IMR-90 (cell line): ENCODE measurements around the gene OGFOD1. TPM values are rescaled to one million over a fixed set of nuclear protein-coding genes. Genes with fewer than 3 reads are reported as not detected.

ENCODE experiments used
- ATAC-seq: fragments of 200-7000 bp; cut with Tn5 transposase; 2 replicates; pipeline ENCODE4 v1.9.1; 2020; ENCODE audit warnings: low read depth, mild to moderate bottlenecking, moderate library complexity
- BruUV-seq: library from RNA; stranded (reverse); fragments of 400-500 nt; replicated peaks from 2 replicates; lab custom pipeline; 2021; lab: Mats Ljungman, UMichigan
- CTCF ChIA-PET: fragments of 300-600 bp; formaldehyde crosslinking; extraction: SDS; loops from one replicate; lab custom pipeline; 2021; ENCODE audit warnings: antibody characterized with exemption; lab: Yijun Ruan, JAX
- POLR2A ChIA-PET: fragments of 300-600 bp; sonication (Branson Sonifier 250); formaldehyde crosslinking; loops from one replicate; lab custom pipeline; 2022; ENCODE audit warnings: antibody characterized with exemption; ENCODE audit not compliant: unreplicated experiment; lab: Charles Lee
- DNase-seq: peaks from one replicate; pipeline ENCODE4 v3.0.0; 2013
- H2AFZ ChIP-seq: replicated peaks from 2 replicates; pipeline ENCODE3; 2013; ENCODE audit warnings: low read length, mild to moderate bottlenecking; ENCODE audit not compliant: poor library complexity
- H2AK5ac ChIP-seq: 2 replicates; pipeline ENCODE4 v1.6.1; 2013; ENCODE audit warnings: low read depth, low read length, inconsistent platforms
- H2AK9ac ChIP-seq: replicated peaks from 2 replicates; pipeline ENCODE3; 2013; ENCODE audit warnings: mild to moderate bottlenecking, low read depth, low read length, moderate library complexity; ENCODE audit not compliant: poor library complexity
- H2BK120ac ChIP-seq: 2 replicates; pipeline ENCODE4 v1.6.1; 2013; ENCODE audit warnings: low read depth, low read length, inconsistent platforms
- H2BK15ac ChIP-seq: 3 replicates; pipeline ENCODE4 v1.6.1; 2013; ENCODE audit warnings: low read depth, low read length, inconsistent platforms
- H2BK20ac ChIP-seq: 2 replicates; pipeline ENCODE4 v1.6.1; 2013; ENCODE audit warnings: low read depth, mild to moderate bottlenecking, inconsistent platforms, low read length, moderate library complexity
- H2BK5ac ChIP-seq: 2 replicates; pipeline ENCODE4 v1.6.1; 2013; ENCODE audit warnings: mild to moderate bottlenecking, low read depth, low read length, inconsistent platforms; ENCODE audit not compliant: poor library complexity, severe bottlenecking
- H3K14ac ChIP-seq: replicated peaks from 2 replicates; pipeline ENCODE4 v1.6.1; 2013; ENCODE audit warnings: low read depth, low read length, inconsistent platforms
- H3K18ac ChIP-seq: 2 replicates; pipeline ENCODE4 v1.6.1; 2013; ENCODE audit warnings: low read depth, low read length, control low read depth
- H3K23ac ChIP-seq: 2 replicates; pipeline ENCODE4 v1.6.1; 2013; ENCODE audit warnings: low read depth, low read length, inconsistent platforms
- H3K27ac ChIP-seq: 2 replicates; pipeline ENCODE4 v1.5.1; 2013; ENCODE audit warnings: mild to moderate bottlenecking, control low read depth, low read length; ENCODE audit not compliant: insufficient read depth
- H3K27me3 ChIP-seq: 2 replicates; pipeline ENCODE4 v1.6.1; 2013; ENCODE audit warnings: low read length; ENCODE audit not compliant: control insufficient read depth, insufficient read depth
- H3K36me3 ChIP-seq: 2 replicates; pipeline ENCODE4 v1.6.1; 2013; ENCODE audit warnings: low read length, mixed read lengths; ENCODE audit not compliant: control insufficient read depth, insufficient read depth
- H3K4ac ChIP-seq: 2 replicates; pipeline ENCODE4 v1.6.1; 2013; ENCODE audit warnings: low read depth, low read length, inconsistent platforms
- H3K4me1 ChIP-seq: 2 replicates; pipeline ENCODE4 v1.6.1; 2013; ENCODE audit warnings: low read length, mixed read lengths; ENCODE audit not compliant: control insufficient read depth, insufficient read depth
- H3K4me2 ChIP-seq: 2 replicates; pipeline ENCODE4 v1.6.1; 2013; ENCODE audit warnings: low read depth, mild to moderate bottlenecking, control low read depth, low read length, moderate library complexity
- H3K4me3 ChIP-seq: 2 replicates; pipeline ENCODE4 v1.5.1; 2013; ENCODE audit warnings: low read depth, mild to moderate bottlenecking, control low read depth, low read length, moderate library complexity; ENCODE audit not compliant: insufficient read depth
- H3K56ac ChIP-seq: 2 replicates; pipeline ENCODE4 v1.6.1; 2013; ENCODE audit warnings: low read length, inconsistent platforms; ENCODE audit not compliant: insufficient read depth; ENCODE audit errors: extremely low read depth
- H3K79me1 ChIP-seq, 2 experiments: 2 replicates each; pipeline ENCODE4 v1.6.1; 2013; ENCODE audit warnings: low read length in 2 of 2, inconsistent platforms in 1 of 2, low read depth in 1 of 2
- H3K9ac ChIP-seq: 2 replicates; pipeline ENCODE4 v1.6.1; 2013; ENCODE audit warnings: low read depth, low read length, control low read depth
- H3K9me1 ChIP-seq: 2 replicates; pipeline ENCODE4 v1.6.1; 2013; ENCODE audit warnings: low read length, inconsistent platforms; ENCODE audit not compliant: insufficient read depth
- H3K9me3 ChIP-seq: 2 replicates; pipeline ENCODE4 v1.6.1; 2013; ENCODE audit warnings: low read length; ENCODE audit not compliant: control insufficient read depth, insufficient read depth
- H4K20me1 ChIP-seq: 2 replicates; pipeline ENCODE4 v1.6.1; 2013; ENCODE audit warnings: low read length, inconsistent platforms; ENCODE audit not compliant: insufficient read depth
- H4K5ac ChIP-seq: 2 replicates; pipeline ENCODE4 v1.6.1; 2013; ENCODE audit warnings: mild to moderate bottlenecking, low read depth, low read length, control low read depth
- H4K8ac ChIP-seq, 2 experiments: 2 replicates each; pipeline ENCODE4 v1.6.1; 2013; ENCODE audit warnings: low read depth in 2 of 2, low read length in 2 of 2, control low read depth in 1 of 2, inconsistent platforms in 1 of 2
- H4K91ac ChIP-seq: 2 replicates; pipeline ENCODE4 v1.6.1; 2013; ENCODE audit warnings: low read depth, low read length, inconsistent platforms; ENCODE audit not compliant: insufficient read depth
- MAFK ChIP-seq: IDR thresholded peaks from 2 replicates; pipeline ENCODE4 v1.6.1; 2012; ENCODE audit warnings: low read depth, low read length, improper control_type of control experiment
- MXI1 ChIP-seq: IDR thresholded peaks from 2 replicates; pipeline ENCODE4 v1.6.1; 2012; ENCODE audit warnings: low read depth, mild to moderate bottlenecking, low read length, moderate library complexity, borderline replicate concordance
- WGBS, 2 experiments: methylation state at CpG; one replicate each; pipeline versions ENCODE4 v1.1.5 to v1.1.7; 2013; ENCODE audit warnings: missing lambda C conversion rate in 2 of 2; ENCODE audit not compliant: insufficient read length in 1 of 2; ENCODE audit errors: extremely low coverage in 2 of 2; 5-methylcytosine and 5-hydroxymethylcytosine counted together
- dilution Hi-C: fragments of 300-500 bp; cut with HindIII; formaldehyde crosslinking; loops from one replicate; pipeline ENCODE4 v1.14.3; 2018; ENCODE audit warnings: low sequenced_read_pairs; ENCODE audit not compliant: unreplicated experiment
- in situ Hi-C: fragments of 300-500 bp; cut with MboI; formaldehyde crosslinking; loops from 3 replicates; pipeline ENCODE4 v1.14.3; 2019; ENCODE audit warnings: low sequenced_read_pairs, inconsistent platforms, mixed read lengths
- intact Hi-C: fragments of 100-400 bp; cut with micrococcal nuclease; formaldehyde crosslinking; loops from 2 replicates; pipeline ENCODE4 v1.10.0; 2022
- polyA plus RNA-seq, 3 experiments: library from polyadenylated mRNA; depleted of rRNA; stranded (reverse); fragments of >200 nt; gene quantifications; 2 replicates each; pipeline ENCODE4 v1.2.3, GENCODE V29; 2012; ENCODE audit warnings: low replicate concordance in 1 of 3
- total RNA-seq: library from RNA; depleted of rRNA; stranded (reverse); fragments of >200 nt; gene quantifications from 2 replicates; pipeline ENCODE4 v1.2.3, GENCODE V29; 2012

Gene OGFOD1
- total and polyA plus RNA-seq, 2 of the 4 experiments (the other 2 are of a cell fraction): 43.5 to 103 TPM

DNA sequence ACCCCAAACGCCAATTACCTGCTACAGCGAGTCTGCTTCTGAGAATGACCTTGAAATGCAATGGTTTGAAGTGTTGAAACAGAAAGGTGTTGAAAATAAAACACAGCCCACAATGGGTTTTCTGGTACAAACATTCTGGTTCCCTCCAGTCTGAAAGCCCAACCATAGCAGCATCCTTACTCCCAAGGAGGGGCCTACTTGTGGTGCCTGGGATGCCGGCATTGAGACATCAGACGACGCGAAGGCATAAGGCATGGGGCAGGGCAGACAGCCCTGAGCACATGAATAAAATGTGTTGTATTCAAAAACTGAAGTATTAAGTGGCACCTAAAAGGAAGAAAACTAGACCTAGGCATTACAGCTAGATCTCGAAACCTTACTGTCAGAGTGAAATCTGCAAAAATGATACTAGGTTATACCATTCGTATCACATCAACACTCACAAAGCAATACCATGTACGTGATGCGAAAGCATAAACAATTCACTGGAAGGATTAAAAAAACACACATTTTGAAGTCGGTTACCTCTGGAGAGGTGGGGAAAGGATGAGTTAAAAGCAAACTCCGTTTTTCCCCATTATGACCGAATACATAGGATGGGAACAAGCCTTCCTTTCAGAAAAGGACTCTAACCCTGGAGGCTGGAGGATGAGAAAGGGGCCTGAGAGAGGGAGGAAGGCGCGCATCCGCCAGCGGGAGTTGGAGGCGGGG, 924 bp upstream of the OGFOD1 start:
- POLR2A ChIA-PET: no interaction called here
- BruUV-seq: no TSS peak
- peaks cover 1% of the 10 kb centered on the region; the same call in 1 of the 2 replicates for H3K36me3 ChIP-seq

More for the DNA sequence above, 924 bp upstream of the OGFOD1 start:
- Histone ChIP-seq H2AFZ (peak overlapping the region; percentile 91), H2BK120ac (no peak overlapping the region), H3K79me1 (peaks cover 14 to 44% of the 10 kb centered on the region in 2 experiments), H3K4me3 (peak overlapping the region; percentile 70), H3K4me1 (peaks cover 2% of the 10 kb centered on the region; the same call in 1 of the 2 replicates), H3K23ac (peak overlapping the region; percentile 48), H2BK15ac (no peak overlapping the region), H2AK5ac (peak overlapping the region; percentile 5; the same call in 1 of the 2 replicates), H4K20me1 (peaks cover 13% of the 10 kb centered on the region; the same call in 1 of the 2 replicates), H2BK5ac (peak overlapping the region; percentile 57), H3K9me1 (no peaks in the 10 kb centered on the region), H2AK9ac (peak overlapping the region; percentile 89), H3K4me2 (peak overlapping the region; percentile 99), H3K27ac (peak overlapping the region; percentile 83), H4K91ac (no peak overlapping the region; the same call in 1 of the 2 replicates), H3K4ac (peak overlapping the region; percentile 77), H2BK20ac (no peak overlapping the region), H3K56ac (peak overlapping the region; percentile 59; the same call in 1 of the 2 replicates), H3K27me3 (no peaks in the 10 kb centered on the region), H3K18ac (no peak overlapping the region), H3K9me3 (no peaks in the 10 kb centered on the region), H4K5ac (no peak overlapping the region; the same call in 1 of the 2 replicates), H3K9ac (peak overlapping the region; percentile 85), H3K14ac (0 out of 2 replicates have a peak overlapping the region, but pooled peaks have one; percentile 13), H4K8ac (peak overlapping the region in 1 of 2 experiments; percentile 81; a peak in 2 of 4 replicates)
- DNase-seq: peak; percentile 14
- CTCF ChIA-PET: interaction anchor here (1.0 kb wide), 2 partner anchors 19 to 150 kb away, joined by 3 read pairs; no protein-coding TSS in a partner anchor
- WGBS, 2 experiments: 0% methylated on average over 5 of the region's 18 CpGs; no CpG with 5 or more reads in 1 of the 2 experiments
- TF ChIP-seq MXI1 (peak; percentile 46; the same call in 1 of the 2 replicates), MAFK (no peak)
- in situ Hi-C loops: no loop called here
- dilution Hi-C loops: no loop called here
- ATAC-seq: no peak
- intact Hi-C loops: loop anchor here (5.0 kb wide), 1 partner anchor 252 kb away; no protein-coding TSS in a partner anchor
